ENCODE measurements around the gene EVX2.

- TF ChIP-seq HMGXB4 (CRISPR knock-in tag; IDR thresholded peaks at IDR 0.05) (no peak), CTCF (IDR thresholded peaks at IDR 0.05) (no peak), ATF2 (CRISPR knock-in tag; IDR thresholded peaks at IDR 0.05; ENCODE audit: borderline replicate concordance, low read depth) (no peak)
- TF ChIP-seq, protein P1, sequence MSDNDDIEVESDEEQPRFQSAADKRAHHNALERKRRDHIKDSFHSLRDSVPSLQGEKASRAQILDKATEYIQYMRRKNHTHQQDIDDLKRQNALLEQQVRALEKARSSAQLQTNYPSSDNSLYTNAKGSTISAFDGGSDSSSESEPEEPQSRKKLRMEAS (CRISPR knock-in tag; IDR thresholded peaks at IDR 0.05): no peak
Measured at GRCh38 chr2:176093898-176094249, 10.1 kb upstream of the EVX2 start.

All from WTC11 (cell line).